Chondrocyte (in vitro differentiated cells): ENCODE data around the gene CNPY1. TPM values are rescaled to one million over a fixed set of nuclear protein-coding genes. Genes with fewer than 3 reads are reported as not detected.
A peak's percentile ranks its signal among the peaks of the same experiment; 100 is the strongest.
"Not testable (repeated sequence)": the region's sequence is repeated elsewhere in the genome, so short reads cannot be mapped to it uniquely, and the experiment has no call there.

ENCODE experiments used
- DNase-seq: peaks from one replicate; pipeline ENCODE4 v3.0.0; 2021; ENCODE audit warnings: mixed read lengths, low spot score
- H3K27ac Mint-ChIP-seq: one replicate; pipeline ENCODE4 v1.8.0; 2021; ENCODE audit warnings: mild to moderate bottlenecking, moderate library complexity, mixed read lengths; ENCODE audit not compliant: unreplicated experiment
- H3K27me3 Mint-ChIP-seq: 2 replicates; pipeline ENCODE4 v1.8.0; 2021; ENCODE audit warnings: low read depth, mixed read lengths
- H3K36me3 Mint-ChIP-seq: 2 replicates; pipeline ENCODE4 v1.8.0; 2021; ENCODE audit warnings: low read depth, mixed read lengths
- H3K4me1 Mint-ChIP-seq: 2 replicates; pipeline ENCODE4 v1.8.0; 2021; ENCODE audit warnings: low read depth, mild to moderate bottlenecking, mixed read lengths
- H3K4me3 Mint-ChIP-seq: one replicate; pipeline ENCODE4 v1.8.0; 2021; ENCODE audit warnings: mild to moderate bottlenecking, moderate library complexity, mixed read lengths; ENCODE audit not compliant: unreplicated experiment
- H3K9me3 Mint-ChIP-seq: 2 replicates; pipeline ENCODE4 v1.8.0; 2021; ENCODE audit warnings: low read depth, mixed read lengths
- long read RNA-seq: library from polyadenylated mRNA; stranded (forward); transcript quantifications from one replicate; pipeline ENCODE4 v2.0.0, GENCODE V29; 2021
- total RNA-seq: library from RNA; stranded (reverse); gene quantifications from 3 replicates; pipeline ENCODE4 v1.2.1, GENCODE V29; 2021
- TF ChIP-seq, protein P1 (sequence below): fragments of 200-600 bp; sonication (generic); IDR thresholded peaks from 2 replicates; pipeline ENCODE4 v1.5.0; 2021; ENCODE audit warnings: antibody characterized with exemption, mild to moderate bottlenecking, moderate library complexity

CNPY1 gene
- total RNA-seq, result not detected in 3 replicates
- long read RNA-seq, result 0 reads

DNA sequence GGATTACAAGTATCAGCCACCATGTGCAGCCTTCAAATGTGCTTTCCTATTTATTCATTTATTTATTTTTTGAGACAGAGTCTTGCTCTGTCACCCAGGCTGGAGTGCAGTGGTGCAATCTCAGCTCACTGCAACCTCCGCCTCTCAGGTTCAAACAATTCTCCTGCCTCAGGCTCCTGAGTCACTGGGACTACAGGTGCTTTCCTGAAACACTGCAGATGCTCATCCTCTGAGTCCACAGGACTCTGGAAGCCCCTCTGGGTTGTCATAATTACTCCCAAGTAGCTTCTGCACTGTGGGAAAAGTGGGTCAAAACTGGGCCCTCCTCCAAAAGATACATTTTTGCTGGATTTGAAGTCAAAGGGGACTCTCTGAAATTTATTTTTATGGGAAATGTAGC lies at the start of gene CNPY1:
Gene CNPY1 (minus strand): TSS at position 111 of the 400 bp plus-strand sequence. CDS start 630 bp downstream, outside the sequence.
- not testable (repeated sequence) for DNase-seq, H3K9me3 Mint-ChIP-seq, H3K4me1 Mint-ChIP-seq, H3K27ac Mint-ChIP-seq, H3K4me3 Mint-ChIP-seq, H3K36me3 Mint-ChIP-seq
- H3K27me3 Mint-ChIP-seq, result peaks cover 15% of the 10 kb centered on the region

DNA sequence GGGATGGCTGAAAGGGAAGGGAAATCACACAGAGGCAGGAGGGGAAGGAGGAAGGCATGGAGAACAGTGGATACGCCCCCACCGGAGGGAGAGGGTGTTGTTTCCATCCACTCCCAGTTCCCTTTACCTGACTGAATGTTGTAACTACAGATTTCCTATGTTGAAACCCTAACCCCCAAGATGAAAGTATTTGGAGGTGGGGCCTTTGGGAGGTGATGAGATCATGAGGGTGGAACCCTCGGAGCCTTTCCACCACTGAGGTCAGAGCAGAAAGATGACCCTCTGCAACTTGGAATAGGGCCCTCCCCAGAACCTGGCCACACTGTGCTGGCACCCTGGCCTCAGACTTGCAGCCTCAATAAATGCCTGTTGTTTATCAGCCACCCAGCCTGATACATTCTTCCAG lies 48.6 kb upstream of the CNPY1 start:
- Mint-ChIP-seq H3K4me1 (peaks cover 16% of the 10 kb centered on the region), H3K36me3 (no peaks in the 10 kb centered on the region), H3K27ac (no peak overlapping the region), H3K27me3 (peaks cover 6% of the 10 kb centered on the region), H3K9me3 (no peaks in the 10 kb centered on the region), H3K4me3 (no peak overlapping the region)
- TF ChIP-seq, protein P1, sequence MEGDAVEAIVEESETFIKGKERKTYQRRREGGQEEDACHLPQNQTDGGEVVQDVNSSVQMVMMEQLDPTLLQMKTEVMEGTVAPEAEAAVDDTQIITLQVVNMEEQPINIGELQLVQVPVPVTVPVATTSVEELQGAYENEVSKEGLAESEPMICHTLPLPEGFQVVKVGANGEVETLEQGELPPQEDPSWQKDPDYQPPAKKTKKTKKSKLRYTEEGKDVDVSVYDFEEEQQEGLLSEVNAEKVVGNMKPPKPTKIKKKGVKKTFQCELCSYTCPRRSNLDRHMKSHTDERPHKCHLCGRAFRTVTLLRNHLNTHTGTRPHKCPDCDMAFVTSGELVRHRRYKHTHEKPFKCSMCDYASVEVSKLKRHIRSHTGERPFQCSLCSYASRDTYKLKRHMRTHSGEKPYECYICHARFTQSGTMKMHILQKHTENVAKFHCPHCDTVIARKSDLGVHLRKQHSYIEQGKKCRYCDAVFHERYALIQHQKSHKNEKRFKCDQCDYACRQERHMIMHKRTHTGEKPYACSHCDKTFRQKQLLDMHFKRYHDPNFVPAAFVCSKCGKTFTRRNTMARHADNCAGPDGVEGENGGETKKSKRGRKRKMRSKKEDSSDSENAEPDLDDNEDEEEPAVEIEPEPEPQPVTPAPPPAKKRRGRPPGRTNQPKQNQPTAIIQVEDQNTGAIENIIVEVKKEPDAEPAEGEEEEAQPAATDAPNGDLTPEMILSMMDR, result no peak
- DNase-seq, result peak; percentile 27

GRCh38 chr7:155594163-155594732 lies 47.9 kb upstream of the CNPY1 start:
- TF ChIP-seq, protein P1, result no peak
- Mint-ChIP-seq H3K9me3 (no peaks in the 10 kb centered on the region), H3K4me3 (no peak overlapping the region), H3K27me3 (peaks cover 6% of the 10 kb centered on the region), H3K4me1 (peaks cover 16% of the 10 kb centered on the region), H3K36me3 (no peaks in the 10 kb centered on the region), H3K27ac (no peak overlapping the region)
- peak; percentile 70 for DNase-seq

DNA sequence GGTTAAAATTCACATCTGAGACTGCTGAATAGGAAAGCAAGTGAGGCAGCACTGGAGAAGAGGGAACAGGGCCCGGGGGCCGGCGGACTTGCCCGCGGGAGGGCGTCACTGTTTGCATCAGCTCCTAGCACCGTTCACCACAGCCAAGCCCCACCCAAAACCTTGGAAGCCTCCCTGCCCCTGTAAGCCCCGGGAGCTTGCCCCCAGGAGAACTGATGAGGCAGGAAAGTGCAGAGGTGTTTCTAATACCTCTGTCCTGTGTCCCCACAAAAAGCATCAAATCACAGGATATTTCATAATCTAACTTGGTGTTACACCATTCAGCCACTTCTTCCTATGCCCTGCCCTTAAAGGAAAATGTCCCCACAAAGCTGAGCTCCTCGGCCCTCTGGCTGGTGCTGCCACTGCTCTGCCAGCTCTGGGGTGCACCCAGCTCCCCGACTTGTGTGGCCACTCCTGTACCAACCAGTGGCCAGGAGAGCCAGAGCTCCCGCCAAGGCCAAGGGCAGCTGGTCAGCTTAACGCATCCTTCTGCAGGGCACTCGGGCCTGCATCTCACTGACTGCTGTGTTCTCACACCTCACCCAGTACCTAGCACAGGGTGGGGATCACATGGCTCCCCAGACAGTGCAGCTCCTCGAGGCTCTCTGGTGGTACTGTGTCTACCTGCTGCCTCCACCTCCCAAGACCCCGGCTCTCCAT lies 47.3 kb upstream of the CNPY1 start:
- no peak overlapping the region for H3K27ac Mint-ChIP-seq
- DNase-seq, result peak; percentile 79
- H3K27me3 Mint-ChIP-seq, result peaks cover 3% of the 10 kb centered on the region
- H3K4me1 Mint-ChIP-seq, result peaks cover 12% of the 10 kb centered on the region
- H3K4me3 Mint-ChIP-seq, result no peak overlapping the region
- TF ChIP-seq, protein P1, result no peak
- H3K36me3 Mint-ChIP-seq, result no peaks in the 10 kb centered on the region
- no peaks in the 10 kb centered on the region for H3K9me3 Mint-ChIP-seq

DNA sequence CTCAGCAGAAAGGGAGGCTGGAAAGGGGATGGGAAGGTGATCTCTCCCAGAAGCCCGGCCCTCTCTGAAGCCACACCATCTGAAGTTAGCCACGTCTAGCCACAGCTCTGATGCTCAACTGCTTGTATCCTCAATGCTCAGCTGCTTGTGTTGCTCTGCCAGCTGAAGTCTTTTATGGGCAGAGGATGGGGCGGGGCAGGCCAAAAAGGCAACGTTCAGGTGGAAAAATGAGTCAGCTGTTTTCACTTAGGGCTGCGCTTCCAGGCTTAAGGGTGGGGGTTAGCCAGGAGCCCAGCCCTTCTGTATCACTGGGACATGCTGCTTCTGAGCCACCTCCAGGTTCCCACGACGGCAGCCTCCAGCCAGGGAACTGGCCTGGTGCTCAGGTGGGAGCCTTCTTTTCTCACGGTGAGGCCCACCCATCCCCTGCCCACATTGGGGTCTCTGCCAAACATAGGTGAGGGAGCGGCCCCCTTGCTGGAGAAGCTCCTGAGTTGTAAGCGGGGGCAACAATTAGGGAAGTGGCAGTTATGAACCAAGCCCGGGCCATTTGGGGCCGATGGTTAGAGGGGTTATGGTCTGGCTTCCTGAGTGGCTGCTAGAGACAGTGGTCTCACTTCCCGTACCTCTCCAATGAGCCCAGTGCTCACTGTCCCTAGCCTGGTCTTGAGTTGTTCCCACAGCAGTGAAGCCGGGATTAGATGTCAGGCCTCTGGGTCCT lies 44.9 kb upstream of the CNPY1 start:
- Mint-ChIP-seq H3K4me3 (no peak overlapping the region), H3K27me3 (peaks cover 14% of the 10 kb centered on the region), H3K4me1 (no peaks in the 10 kb centered on the region), H3K27ac (no peak overlapping the region), H3K36me3 (no peaks in the 10 kb centered on the region), H3K9me3 (no peaks in the 10 kb centered on the region)
- DNase-seq, result peak; percentile 46
- TF ChIP-seq, protein P1, result no peak
